GM19452 (cell line): ENCODE results near the gene ODC1.
"Not testable (repeated sequence)": the region's sequence is repeated elsewhere in the genome, so short reads cannot be mapped to it uniquely, and the experiment has no call there.

Source experiments
- ATAC-seq: cut with Tn5 transposase; IDR thresholded peaks from one replicate; pipeline ENCODE4 v1.9.1; 2021; ENCODE audit not compliant: unreplicated experiment

ODC1 gene

DNA sequence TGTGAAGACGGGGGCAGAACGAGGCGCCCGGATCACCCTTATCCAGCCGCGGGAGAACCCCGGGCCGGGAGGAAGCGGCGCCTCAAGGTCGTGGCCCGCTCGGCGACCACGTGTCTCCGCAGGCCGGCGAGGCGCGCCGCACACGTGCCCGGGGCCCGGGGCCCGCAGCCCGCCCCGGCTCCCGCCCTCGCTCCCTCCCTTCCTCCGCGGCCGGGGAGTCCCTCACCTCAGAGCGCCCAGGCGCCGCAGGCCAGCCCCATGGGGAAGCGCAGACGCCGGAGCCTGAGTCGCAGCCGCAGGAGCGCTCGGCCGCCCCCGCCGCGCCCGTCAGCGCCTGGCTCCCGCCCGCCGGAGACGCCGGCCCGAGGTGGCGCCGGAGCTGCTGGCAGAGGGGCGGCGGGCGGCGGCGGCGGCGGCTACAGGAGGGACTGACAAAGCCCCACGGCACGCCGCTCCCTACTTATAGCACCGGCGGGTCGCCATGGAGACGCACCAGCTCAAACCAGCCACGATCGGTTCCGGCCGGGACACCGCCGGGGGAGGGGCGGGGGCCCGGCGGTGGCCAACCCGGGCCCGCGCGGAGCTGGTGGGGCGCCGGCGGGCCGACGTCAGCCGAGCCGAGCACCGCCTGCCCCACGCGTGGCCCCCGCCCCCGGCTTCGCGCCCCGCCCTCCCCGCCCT, at the start of gene ODC1:
TSS of gene ODC1 (minus strand) at position 433 of the 681 bp plus-strand sequence. CDS start 3,295 bp downstream, outside the sequence.
- ATAC-seq, result peak; percentile 74

DNA sequence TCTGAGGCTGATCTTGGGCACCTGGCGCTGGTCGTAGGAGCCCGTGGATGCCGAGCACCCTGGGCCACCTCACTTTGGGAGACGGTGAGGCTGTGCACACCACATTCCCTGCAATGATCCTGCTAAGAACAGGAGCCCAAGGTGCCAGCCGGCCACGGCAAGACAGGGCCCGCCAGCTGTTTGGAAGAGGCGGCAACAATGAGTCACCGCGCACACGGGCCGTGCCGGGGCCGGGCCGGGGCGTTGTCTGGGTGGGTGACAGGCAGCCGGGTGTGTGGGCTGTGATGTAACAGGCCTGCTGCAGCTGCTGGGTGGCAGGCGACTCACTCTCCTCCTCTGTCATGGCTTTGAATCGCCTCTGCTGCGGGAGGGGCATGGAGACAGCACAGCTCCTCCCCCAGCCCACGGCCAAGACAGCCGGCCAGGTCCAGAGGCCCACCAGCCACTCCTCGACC, 49.7 kb upstream of the ODC1 start:
- ATAC-seq, result no peak

DNA sequence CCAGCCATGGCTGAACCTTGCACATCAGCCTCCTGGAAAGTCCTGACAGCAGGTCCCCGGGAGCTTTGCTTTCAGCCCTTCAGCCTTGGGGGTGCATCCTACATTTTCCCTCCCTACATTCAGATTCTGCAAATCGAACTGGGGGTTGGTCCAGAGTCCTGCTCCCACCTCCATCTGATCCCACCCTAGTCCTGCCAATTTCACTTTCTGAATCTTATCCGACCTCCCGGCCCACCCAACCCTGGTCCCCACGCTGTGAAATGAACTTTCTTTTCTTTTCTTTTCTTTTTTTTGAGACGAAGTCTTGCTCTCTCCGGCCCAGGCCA, 47.8 kb upstream of the ODC1 start:
- ATAC-seq, result no peak

DNA sequence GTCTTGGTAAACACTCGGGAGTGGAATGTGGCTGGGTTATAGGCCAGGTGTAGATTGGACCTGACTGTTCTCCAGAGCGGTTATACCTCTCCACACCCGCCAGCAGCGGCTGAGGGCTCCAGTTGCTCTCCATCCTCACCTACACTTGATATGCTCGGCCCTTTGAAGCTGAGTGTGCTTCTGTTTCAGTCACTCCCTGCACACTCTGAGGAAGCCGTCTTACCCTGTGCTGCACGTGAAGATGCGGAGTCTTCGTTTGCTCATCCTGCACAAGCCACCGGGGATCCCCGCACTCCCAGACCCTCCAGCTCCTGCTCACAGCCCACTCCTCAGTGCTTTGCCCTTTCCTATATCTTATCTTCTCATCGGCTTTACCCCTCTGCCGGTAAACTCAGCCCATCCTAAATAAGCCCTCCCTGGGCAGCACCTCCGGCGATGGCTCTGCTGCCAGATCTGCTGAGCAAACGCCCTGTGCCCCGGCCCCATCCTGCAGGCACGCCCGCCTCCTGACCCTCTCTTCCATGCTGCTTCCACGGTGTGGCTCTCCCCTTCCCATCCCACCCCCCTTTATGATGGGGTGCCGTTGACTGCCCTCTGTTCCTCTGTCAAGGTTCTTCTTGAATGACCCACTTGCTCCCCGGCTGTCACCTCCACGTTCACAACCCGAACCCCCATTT, 47.3 kb upstream of the ODC1 start:
- no peak for ATAC-seq

DNA sequence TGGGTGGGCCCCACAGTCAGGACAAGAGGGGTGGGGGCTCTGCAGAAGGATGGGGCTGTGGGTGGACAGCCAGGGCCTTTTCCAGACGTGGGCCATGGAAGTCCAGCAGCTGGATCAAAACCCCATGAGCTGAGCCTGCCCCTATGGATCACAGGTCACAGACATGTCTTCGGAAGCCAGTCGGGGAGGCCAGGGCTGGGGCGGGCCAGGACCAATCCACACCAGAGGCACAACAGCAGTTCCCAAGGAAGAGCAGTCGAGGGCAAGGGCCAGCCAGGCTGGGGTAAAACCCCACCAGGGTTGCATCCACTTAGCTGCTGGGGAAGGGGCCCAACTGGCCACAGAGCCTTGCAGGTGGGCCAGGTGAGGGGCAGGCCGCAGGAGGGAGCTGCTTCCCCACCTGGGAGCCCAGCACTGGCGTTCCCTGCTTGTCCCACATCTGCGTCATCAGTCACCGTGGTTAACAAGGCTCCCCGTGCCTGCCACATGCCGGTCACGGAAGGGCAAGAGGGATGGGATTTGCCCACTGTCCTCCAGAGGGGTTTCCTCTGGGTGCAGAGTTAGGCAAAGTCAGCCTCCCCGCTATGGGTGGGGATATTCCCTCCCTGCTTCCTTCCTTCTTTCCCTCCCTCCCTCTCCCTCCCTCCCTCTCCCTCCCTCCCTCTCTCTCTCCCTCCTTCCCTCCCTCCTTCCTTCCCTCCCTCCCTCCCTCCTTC, 46.4 kb upstream of the ODC1 start:
- ATAC-seq, result no peak

DNA sequence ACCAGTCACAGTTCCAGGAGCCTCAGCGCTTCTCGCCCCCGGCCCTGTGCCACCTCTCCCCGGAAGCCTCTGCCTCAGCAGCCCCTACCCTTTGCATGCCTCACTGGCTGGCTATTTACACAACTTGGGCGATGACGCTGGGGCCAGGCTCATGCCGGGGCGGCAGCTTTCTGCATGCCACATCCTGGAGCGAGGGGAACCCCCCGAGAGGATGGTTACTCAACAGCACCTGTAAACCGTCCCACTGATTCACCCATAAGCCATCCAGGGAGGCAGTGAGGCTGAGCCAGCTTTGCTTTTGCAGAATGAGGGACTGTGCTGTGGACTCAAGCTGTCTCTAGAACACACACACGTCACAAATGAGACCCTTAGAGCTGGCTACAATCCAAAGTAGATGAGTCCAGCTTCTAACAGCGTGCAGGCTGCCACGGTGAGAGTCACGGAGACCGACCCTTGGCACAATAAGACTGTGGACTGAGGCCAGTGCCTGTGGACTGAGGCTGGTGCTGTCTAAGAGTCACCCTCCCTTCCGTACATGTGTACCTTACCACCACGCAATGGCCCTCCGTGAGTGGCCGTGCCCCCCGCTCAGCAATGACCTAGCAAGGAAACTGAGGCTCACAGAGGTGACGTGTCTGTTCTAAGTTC, 45.6 kb upstream of the ODC1 start:
- ATAC-seq, result peak; percentile 97

DNA sequence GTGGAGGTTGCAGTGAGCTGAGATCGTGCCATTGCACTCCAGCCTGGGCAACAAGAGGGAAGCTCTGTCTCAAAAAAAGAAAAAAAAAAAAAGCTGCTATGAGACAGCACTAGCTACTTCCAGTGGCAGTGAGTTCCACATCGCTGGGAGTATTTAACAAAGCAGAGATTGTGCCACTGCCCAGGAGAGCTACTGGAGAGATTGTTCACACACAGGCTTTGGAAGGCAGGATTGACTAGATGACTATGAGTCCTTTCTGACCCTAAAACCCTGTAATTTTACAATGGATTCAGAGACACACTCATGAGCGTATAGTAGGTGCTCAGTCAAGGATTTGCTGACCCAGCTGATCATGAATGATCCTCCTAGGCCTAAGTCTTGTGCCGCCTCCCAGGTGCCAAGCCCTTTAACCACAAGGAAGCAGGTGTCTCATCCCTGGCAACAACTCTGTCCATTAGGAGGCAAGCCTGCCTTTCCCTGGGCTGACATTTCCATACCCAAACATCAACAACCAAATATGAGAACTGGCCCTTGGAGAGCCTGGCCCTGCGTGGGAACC, 45.0 kb upstream of the ODC1 start:
- no peak for ATAC-seq

DNA sequence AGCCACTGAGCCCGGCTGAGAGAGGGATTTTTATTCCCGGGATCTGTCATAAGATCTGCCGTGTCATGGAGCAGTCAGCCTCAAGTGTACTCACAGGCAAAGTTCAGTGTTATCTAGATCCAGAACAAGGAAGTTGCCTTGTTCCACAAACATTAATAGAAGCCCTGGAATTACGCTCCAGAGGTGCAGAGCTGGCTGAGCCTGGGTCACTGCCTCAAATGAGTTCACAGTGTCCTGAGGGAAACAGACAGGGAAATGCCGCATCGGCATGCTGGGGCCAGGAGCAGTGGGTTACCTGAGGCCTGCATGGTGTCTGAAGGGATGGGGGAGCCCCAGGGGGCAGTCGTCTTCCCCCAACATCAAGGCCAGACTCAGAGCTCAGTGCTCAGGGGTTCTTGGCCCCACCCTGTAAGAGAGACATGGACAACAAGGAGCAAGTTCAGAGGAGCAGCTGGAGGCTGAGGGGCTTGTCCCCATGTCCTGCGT, 42.7 kb upstream of the ODC1 start:
- ATAC-seq, result no peak

- ATAC-seq, result no peak
Measured at GRCh38 chr2:10489842-10490555, 41.9 kb upstream of the ODC1 start.

- not testable (repeated sequence) for ATAC-seq
Measured at GRCh38 chr2:10488142-10488541, 40.0 kb upstream of the ODC1 start.

GRCh38 chr2:10487741-10488104, 39.6 kb upstream of the ODC1 start:
- not testable (repeated sequence) for ATAC-seq

DNA sequence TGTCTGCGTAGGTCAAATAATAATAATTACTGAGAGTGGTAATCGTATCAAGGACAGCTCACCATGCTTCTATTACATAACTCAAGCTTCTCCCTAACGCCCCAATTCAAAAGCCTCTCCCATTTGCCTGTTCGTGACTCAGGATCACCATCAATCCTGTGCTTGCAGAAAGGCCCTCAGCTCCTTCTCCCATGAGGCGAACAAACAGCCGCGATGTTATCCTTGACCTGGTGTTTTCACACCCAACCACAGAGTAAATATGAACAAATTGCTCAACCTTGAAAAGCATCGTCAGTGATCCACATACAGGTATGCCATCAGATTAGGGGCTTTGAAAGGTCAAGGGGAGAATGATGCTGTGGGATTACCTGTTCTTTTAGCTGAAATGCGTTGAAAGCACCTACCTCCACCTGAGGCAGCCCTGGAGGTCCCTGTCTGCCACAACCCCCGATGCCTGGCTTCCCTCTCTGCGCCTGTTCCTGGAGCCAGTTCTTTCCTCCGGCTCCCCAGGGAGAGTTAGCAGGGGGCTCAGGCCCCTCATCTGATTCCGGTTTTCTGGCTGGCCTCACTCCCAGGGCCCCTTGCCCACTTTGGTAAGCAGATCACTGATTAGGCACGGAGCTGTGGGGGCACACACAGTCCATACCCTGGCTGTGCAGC, 39.1 kb upstream of the ODC1 start:
- ATAC-seq, result no peak

DNA sequence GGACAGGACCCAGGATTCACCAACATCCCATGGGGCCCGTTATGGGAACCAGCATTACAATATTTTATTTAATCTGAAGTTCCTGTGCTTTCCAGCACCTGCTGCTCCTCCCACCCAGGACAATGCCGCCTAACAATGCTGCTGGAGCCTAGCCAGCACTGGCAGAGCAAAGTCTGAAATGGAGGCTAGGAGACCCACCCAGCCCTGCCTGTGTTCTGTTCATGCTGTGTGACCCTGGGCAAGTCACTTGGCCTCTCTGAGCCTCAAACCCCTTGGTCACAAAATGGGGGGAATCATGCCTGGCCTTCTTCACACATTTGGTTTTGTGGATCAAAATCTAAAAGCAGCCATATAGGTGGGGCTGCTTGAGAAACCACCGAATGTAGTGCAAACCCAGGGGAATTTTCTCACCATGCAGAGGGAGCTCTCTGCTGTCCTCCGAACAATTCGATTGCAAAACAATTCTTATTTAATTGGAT, 38.5 kb upstream of the ODC1 start:
- ATAC-seq, result no peak

DNA sequence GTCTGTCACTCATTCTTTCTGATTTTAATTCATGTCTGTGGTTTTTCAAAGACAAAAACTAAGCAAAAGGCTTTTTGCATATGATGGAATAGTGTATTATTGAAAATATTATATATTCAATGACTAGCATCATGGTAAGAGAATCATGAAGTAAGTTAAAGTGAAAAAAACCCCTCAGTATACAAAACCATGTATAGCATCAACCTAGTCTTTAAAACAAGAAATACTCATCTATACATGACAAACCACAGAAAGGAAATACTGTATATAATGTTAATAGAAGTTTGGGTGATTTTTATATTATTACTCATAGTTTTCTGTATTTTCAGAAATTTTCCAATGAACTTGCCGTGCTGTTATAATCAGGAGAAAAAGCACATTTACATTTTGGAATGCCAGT, 38.0 kb upstream of the ODC1 start:
- no peak for ATAC-seq

DNA sequence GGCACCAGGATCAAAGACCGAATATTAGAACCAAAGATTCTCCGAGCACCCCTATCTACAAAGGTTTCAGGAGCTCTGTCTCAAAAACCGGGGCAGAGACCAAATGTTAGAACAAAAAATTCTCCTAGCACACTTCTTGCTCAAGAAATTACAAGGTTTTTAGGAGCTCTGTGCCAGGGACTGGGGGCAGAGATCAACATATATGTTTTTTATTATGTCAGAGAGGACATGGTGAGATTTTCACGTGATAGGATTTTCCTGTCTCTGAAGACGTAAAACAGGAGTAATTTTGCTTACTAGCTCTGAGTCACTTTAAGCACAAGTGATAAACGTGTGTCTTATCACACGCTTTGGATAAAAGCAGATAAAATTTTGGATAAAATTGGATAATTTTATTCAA, 34.8 kb upstream of the ODC1 start:
- no peak for ATAC-seq

DNA sequence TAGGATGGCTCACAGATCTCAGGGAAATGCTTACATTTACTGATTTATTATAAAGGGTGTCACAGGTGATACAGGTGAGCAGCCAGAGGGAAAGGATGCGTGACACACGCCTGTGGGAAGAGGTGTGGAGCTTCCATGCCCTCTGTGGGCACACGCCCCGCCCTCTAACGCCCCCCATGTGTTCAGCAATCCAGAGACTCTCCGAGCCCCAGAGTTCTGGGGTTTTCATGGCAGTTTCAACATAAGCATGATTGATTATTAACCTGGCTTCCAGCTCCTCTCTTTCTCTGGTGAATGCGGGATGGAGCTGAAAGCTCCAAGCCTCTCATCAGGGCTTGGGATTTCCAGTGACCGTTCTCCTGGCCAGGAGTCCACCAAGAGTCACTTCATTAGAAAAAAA, 34.3 kb upstream of the ODC1 start:
- no peak for ATAC-seq

DNA sequence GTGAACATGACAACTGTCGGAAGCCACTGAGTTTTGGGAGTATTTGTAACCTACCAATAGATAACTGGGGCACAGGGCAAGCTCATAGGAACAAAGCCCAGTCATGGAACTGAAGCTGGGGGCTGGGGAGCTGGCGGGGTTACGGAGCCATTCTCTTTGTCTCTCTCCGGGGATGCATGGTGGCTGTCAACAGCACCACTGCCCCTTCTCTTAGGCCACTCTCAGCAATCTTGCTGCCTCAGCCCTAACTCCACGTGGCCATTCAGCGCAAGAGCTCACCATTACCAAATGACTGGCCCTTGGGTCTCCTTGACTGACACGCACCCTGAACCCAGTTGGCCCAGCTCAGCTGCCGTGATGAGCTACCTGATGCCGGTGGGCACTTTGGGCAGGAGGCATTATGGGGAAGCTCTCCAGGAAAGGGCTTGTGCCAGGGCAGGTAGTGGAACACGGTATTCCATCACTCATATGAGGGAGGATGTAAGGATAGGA, 33.6 kb upstream of the ODC1 start:
- ATAC-seq, result no peak

DNA sequence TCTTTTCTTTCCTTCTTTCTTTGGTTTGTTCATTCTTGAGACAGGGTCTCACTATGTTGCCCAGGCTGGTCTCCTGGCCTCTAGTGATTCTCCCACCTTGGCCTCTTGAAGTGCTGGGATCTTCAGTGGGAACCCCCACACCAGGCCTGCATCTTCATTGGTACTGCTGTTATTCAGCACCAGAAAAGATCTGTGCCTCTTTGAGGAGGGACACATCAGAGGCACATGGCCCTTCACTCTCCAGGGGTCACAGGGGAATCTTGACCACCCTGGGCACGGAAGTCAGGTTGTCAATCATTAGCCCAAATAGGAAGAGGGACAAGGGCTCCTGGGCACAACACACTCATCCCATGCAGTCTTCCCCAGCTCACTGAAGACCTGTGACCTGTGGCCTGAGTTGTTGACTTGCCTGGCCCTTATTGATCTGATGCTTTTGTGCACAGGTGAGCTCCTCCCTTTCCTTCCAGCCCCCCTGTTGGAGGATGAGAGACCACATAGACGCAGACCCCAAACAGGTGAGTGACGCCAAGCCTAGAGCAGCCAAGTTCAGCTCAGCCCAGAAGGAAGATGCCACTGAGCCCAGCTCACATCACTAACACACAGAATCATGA, 33.0 kb upstream of the ODC1 start:
- no peak for ATAC-seq

DNA sequence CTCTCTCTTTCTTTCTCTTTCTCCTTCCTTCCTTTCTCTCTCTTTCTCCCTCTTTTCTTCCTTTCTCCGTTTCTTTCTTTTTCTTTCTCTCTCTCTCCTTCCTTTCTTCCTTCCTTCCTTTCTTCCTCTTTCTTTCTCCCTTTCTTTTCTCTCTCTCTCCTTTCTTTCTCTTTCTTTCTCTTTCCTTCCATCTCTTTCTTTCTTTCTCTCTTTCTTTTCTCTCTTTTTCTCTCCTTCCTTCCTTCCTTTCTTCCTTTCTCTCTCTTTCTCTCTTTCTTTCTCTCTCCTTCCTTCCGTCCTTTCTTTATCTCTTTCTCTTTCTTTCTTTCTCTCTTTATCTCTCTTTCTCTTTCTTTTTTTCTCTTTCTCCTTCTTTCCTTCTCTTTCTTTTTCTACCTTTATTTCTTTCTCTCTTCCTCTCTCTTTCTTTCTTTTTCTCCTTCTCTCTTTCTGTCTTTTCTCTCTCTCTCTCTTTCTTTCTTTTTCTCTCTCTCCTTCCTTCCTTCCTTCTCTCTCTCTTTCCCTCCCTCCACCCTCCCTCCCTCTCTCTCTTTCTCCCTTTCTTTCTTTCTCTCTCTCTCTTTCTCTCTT, 32.3 kb upstream of the ODC1 start:
- ATAC-seq, result no peak
